PFSK-1 (cell line): Measurements from ENCODE around the gene RPL32.

ENCODE experiments used
- FOXP2 ChIP-seq: optimal IDR thresholded peaks from 2 replicates; pipeline ENCODE3; 2011; ENCODE audit warnings: borderline replicate concordance, control low read depth, inconsistent platforms; ENCODE audit not compliant: insufficient read depth; ENCODE audit errors: extremely low read length, extremely low read depth
- POLR2AphosphoS5 ChIP-seq: IDR thresholded peaks from 2 replicates; pipeline ENCODE4 v1.6.1; 2012; ENCODE audit warnings: low read depth, mild to moderate bottlenecking, control low read depth, low read length, moderate library complexity
- SIN3A ChIP-seq: IDR thresholded peaks from 2 replicates; pipeline ENCODE4 v1.6.1; 2012; ENCODE audit warnings: mild to moderate bottlenecking, low read length, moderate library complexity, borderline replicate concordance; ENCODE audit not compliant: insufficient read depth
- TAF1 ChIP-seq: IDR thresholded peaks from 2 replicates; pipeline ENCODE4 v1.6.1; 2012; ENCODE audit warnings: low read length, control low read depth, borderline replicate concordance; ENCODE audit not compliant: insufficient read depth
- TF ChIP-seq, protein P1 (sequence below), 2 experiments: IDR thresholded peaks; 2 replicates each; pipeline versions ENCODE4 v1.6.1 to v1.8.0; 2011 to 2012; ENCODE audit warnings: low read depth in 2 of 2, low read length in 2 of 2, control low read depth in 1 of 2, inconsistent platforms in 1 of 2, mild to moderate bottlenecking in 1 of 2, moderate library complexity in 1 of 2; ENCODE audit not compliant: insufficient read depth in 1 of 2

Gene RPL32

DNA sequence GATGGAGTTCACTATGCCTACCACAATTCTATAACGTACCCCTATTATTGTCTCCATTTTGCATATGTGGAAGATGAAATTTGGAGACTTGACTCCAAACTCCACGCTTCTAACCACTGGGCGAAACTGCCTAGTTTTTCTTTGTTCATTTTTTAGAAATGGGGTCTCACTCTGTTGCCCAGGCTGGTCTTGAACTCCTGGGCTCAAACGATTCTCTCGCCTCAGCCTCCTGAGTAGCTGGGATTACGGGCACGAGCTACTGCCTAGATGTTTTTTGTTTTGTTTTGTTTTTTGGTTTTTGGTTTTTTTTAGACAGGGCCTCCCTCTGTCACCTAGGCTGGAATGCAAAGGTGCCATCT, 584 bp upstream of the RPL32 start:
- TF ChIP-seq SIN3A (no peak), TAF1 (no peak), POLR2AphosphoS5 (no peak), FOXP2 (no peak)
- TF ChIP-seq, protein P1, sequence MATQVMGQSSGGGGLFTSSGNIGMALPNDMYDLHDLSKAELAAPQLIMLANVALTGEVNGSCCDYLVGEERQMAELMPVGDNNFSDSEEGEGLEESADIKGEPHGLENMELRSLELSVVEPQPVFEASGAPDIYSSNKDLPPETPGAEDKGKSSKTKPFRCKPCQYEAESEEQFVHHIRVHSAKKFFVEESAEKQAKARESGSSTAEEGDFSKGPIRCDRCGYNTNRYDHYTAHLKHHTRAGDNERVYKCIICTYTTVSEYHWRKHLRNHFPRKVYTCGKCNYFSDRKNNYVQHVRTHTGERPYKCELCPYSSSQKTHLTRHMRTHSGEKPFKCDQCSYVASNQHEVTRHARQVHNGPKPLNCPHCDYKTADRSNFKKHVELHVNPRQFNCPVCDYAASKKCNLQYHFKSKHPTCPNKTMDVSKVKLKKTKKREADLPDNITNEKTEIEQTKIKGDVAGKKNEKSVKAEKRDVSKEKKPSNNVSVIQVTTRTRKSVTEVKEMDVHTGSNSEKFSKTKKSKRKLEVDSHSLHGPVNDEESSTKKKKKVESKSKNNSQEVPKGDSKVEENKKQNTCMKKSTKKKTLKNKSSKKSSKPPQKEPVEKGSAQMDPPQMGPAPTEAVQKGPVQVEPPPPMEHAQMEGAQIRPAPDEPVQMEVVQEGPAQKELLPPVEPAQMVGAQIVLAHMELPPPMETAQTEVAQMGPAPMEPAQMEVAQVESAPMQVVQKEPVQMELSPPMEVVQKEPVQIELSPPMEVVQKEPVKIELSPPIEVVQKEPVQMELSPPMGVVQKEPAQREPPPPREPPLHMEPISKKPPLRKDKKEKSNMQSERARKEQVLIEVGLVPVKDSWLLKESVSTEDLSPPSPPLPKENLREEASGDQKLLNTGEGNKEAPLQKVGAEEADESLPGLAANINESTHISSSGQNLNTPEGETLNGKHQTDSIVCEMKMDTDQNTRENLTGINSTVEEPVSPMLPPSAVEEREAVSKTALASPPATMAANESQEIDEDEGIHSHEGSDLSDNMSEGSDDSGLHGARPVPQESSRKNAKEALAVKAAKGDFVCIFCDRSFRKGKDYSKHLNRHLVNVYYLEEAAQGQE (IDR thresholded peaks at IDR 0.05; ENCODE audit: insufficient read depth in 1 of 2, low read depth in 2 of 2, low read length in 2 of 2) = no peak

DNA sequence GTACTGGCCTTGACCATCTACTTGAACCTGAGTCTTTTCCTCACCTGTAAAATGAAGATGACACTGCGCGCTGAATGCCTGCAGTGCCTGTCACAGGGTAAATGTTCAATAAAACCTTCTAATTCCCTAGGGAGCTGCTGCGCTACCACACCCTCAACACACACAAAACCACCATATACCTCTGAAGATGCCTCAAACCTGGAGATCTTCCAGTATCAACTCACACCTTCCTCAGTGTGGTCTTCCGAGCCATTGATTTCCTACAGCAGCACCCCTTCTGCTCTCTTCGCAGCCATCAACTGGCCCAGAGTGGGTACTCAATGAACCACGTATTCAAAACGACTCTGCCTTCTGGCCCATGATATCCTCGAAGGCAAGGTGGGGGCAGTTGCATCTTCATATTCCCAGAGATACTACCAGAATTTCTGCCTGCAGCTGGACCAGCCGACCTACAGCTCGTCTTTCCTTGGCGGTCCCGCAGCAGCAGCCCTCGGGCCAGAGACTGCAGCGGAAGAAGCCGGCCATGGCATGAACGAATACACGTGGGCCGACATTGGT, 695 bp downstream of the RPL32 start:
- TF ChIP-seq POLR2AphosphoS5 (no peak), FOXP2 (no peak), TAF1 (no peak), SIN3A (no peak)
- TF ChIP-seq, protein P1 (IDR thresholded peaks at IDR 0.05; ENCODE audit: insufficient read depth in 1 of 2, low read depth in 2 of 2, low read length in 2 of 2) = no peak

DNA sequence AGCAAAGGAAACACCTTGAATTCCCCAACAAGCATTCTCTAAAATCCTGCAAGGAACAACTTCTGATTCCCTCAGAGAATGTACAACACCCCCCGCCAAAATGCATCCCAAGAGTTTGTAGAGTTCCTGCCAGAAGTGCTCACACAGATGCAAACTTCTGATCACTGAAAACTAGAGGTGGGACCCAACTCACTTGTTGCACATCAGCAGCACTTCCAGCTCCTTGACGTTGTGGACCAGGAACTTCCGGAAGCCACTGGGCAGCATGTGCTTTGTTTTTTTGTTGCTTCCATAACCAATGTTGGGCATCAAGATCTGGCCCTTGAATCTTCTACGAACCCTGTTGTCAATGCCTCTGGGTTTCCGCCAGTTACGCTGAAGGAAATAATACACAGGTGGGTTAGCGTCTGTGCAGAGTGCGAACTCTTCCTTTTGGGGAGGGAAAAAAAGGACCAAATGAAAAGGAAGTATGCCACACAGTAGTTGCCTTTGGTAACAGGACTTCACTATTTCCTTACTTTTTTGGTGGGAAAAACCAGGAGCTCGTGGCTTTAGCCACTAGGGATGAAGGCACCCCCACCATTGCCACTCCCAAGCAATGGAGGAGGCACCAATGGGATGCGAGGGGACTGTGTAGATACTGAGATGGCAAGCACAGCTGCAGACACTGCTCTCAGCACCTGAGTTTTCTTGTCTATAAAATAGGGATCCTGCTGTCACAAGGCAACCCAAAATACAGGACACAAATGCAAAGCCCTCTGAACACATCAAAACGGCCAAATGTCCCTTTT, 2.0 kb downstream of the RPL32 start:
- TF ChIP-seq POLR2AphosphoS5 = no peak
- TF ChIP-seq FOXP2 = no peak
- TF ChIP-seq TAF1 = no peak
- TF ChIP-seq, protein P1 (IDR thresholded peaks at IDR 0.05; ENCODE audit: insufficient read depth in 1 of 2, low read depth in 2 of 2, low read length in 2 of 2) = no peak
- no peak for TF ChIP-seq SIN3A

DNA sequence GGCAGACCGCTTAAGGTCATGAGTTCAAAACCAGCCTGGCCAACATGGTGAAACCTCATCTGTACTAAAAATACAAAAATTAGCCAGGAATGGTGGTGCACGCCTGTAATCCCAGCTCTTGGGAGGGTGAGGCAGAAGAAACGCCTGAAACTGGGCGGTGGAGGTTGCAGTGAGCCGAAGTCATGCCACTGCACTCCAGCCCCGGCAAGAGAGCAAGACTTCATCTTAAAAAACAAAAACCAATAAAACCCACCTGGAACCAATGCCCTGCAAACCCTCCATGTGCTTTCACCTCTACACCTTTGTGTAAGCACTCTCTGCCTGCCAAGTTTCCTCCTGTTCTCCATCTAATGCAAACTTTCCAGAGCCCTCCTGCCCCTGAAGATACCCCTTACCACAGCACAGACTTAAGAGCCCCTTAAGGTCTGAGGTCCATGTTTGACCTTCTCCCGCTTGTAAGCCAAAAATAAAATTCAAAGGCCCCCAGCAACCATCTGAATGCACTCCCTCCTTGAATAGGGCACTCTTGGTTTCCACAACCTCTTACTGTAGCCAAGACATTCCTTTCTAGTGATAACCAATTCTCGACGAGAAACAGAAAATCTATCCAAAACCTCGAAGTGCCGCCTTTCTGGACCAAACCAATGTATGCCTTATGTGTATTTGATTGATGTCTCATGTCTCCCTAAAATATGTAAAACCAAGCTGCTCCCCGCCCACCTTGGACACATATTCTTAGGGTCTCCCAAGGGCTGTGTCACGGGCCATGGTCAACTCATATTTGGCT, 3.0 kb downstream of the RPL32 start:
- TF ChIP-seq FOXP2 = no peak
- TF ChIP-seq, protein P1 (IDR thresholded peaks at IDR 0.05; ENCODE audit: insufficient read depth in 1 of 2, low read depth in 2 of 2, low read length in 2 of 2) = no peak
- no peak for TF ChIP-seq TAF1
- no peak for TF ChIP-seq SIN3A
- TF ChIP-seq POLR2AphosphoS5 = 0 out of 2 replicates have a peak, but pooled peaks have one; percentile 32
